Stimulated activated CD4-positive, alpha-beta T cell treated with anti-CD3 and anti-CD28 coated beads, Interleukin-1b, Interleukin-23, amount 100 ng/mL, for 24 hours (primary cell): ENCODE results near the gene FABP1.

Experiments used
- DNase-seq, 4 experiments: peaks; one replicate each; pipeline ENCODE4 v3.0.0-alpha.2; 2020; ENCODE audit warnings: low read depth in 4 of 4, low spot score in 1 of 4

FABP1 gene

DNA sequence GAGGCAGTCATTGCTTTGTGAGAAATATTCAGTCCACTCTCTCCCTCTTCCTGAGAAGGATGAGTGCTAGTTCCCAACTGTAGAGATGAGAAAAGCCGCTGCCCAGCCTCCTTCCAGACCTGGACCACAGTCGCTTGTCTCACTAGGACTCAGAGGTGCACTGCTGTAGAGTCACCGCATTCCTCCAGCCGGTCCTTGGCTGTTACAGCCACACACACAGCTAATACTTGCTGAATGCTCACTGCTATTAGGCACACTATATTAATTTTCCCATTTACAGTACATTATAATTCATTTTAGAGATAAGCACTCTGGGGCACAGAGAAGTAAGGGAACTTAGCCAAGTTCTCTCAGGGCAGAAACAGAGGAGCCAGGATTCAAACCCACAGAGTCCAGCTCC, 10.0 kb upstream of the FABP1 start:
- DNase-seq: no peak

DNA sequence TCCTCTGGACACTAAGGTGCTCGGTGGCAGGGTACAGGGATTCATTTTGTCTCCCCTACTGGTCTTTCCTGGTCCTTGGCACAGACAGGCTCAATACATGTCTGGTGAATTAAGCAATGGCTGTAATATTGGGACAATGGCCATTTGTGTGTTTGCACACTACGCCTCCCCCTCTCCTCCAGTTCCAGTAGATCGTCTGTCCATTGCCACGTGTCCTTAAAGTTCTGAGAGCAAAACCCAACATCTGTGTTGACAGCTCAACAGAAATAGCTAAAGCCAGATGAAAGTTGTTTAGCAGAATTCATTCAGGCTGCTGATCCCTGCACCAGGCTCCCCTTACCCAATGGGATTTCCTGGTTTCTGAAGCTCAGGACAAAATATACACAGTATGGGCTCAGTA, 9.0 kb upstream of the FABP1 start:
- no peak for DNase-seq

DNA sequence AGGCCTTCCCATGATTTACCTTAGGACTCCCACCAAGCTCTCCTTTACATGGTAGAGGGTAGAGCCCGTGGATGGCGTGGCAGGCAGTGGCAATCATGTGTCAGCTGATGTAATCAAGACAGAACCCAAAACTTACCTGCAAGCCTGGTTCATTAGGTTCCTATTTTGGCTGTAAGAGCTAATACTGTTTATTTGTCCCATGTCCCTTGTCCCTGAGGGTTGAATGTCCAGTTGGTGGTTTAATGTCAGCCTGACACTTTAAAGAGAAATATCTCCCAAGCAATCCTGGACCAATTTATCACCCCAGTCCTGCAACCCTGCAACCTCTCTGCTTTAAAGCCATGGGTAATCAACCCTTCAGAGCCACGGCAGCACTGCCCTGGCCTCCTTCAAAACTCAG, 6.0 kb upstream of the FABP1 start:
- DNase-seq: no peak

DNA sequence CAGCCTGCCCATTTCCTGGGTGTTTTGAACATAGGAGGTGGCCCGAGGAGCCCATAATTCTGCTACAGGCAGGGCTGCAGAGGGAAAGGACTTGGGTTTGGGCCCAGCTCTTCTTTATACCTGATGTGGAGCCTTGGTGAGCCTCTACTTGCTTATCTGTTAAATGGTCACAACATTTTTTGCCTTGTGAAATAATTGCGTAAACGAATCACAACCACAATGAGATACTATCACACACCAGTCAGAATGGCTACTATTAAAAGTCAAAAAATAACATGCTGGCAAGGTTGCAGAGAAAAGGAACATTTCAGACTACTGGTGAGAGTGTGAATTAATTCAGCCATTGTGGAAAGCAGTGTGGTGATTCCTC, 4.1 kb upstream of the FABP1 start:
- DNase-seq: no peak

DNA sequence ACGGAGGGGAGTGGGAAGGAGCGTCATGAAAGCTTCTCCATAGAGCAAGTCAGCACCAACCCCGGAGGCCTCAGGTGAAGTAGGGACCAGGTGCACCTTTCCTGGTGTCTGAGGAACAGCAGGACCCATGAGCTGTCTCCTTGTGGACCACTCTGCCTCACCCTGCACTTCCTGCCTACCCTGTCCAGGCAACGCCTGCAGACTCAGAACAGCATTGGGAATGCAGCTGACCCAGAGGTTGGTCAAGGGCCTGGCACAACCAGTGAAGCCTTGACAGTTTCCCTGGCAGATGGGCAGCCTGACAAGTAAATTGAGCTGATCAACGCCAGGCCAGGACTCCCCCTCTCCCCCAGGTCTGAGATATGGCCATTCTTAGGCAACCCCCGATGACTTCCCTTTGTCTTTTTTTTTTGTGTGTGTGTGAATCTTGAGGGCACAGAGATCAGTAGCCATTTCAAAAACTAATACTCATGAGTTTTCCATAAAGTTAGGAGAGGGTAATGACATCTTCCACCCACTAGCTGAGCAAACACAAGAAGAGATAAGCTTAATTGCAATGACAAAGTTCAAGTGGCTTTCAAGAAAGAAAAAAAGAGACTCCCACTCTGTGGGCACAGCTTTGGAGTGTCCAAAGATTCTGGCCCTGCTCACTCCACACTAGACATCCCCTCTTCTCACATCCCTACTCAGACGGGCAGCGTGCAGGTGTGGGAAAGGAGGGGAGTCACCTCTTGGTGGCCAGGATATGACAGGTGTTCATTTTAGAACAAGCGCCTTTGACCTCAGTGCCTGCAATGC, 3.5 kb upstream of the FABP1 start:
- no peak for DNase-seq

DNA sequence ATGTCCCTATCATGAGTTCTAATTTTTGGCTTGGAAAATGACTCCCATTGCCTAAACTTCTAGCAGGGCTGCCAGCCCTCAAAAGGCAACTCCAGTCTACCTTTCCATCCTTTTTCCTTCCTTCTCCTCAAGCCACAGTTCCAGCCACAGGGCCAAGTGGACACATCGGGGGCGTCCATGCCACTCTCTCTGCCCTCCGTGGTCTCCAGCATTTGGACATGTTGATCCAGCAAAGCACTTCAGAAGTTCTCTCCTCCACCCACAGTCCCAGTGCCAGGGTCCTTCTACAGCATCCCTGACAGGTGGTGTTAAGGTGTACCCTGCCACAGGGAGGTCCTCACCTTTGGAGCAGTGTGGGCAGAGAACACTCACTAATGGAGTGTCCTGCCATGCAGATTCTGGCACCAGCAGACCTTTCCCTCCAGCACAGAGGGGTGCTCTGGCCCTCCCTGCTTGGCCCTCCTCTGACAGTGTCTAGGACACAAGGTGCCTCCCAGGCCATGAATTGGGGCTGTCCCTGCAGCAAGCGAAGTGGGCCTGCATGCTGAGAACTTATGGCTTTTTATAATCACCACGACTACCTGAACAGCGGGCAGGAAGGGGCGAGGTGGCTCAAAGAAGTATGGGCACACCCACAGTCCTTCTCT, 1.6 kb upstream of the FABP1 start:
- DNase-seq: no peak

DNA sequence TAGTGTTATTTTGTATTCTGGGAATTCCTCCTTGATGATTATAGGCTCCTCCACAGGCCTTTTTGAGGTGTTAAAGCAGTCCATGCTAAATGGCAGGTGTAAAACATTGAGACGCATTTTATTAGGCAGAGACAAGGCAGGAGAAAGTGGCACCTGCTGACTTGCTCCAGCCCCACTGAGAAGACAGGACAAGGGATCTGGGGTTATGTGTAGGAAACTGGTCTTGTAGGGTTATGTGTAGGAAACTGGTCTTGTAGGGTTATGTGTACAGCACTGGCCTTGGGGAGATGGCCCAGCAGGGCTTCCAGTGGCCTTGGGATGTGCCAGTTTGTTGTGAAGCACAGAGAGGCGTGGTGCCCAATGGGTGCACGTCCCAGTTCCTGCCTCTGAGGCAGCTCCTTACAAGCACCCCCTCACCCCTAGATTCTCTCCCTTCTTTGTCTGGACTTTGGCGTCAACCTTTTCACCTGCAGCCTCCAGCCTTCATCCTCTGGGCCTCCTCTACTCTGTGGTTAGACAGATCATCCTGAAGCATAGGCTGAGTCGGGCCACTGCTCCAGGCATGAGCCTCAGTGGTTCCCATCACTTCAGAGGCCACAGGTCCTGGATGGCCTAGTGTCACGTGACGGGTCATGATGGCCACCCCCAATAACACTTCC, 921 bp upstream of the FABP1 start:
- DNase-seq: no peak

DNA sequence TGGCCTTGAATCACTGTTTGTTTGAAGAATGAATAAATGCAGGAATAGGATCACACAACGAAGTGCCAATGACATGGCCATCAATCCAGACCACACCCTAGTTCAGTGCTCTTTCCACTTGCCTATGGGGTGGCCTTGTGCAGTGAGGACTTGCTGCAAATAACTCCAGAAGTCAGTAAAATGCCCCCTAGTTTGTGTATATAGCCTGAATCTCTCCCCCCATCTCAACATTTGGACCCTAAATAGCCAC, 299 bp downstream of the FABP1 start:
- no peak for DNase-seq

DNA sequence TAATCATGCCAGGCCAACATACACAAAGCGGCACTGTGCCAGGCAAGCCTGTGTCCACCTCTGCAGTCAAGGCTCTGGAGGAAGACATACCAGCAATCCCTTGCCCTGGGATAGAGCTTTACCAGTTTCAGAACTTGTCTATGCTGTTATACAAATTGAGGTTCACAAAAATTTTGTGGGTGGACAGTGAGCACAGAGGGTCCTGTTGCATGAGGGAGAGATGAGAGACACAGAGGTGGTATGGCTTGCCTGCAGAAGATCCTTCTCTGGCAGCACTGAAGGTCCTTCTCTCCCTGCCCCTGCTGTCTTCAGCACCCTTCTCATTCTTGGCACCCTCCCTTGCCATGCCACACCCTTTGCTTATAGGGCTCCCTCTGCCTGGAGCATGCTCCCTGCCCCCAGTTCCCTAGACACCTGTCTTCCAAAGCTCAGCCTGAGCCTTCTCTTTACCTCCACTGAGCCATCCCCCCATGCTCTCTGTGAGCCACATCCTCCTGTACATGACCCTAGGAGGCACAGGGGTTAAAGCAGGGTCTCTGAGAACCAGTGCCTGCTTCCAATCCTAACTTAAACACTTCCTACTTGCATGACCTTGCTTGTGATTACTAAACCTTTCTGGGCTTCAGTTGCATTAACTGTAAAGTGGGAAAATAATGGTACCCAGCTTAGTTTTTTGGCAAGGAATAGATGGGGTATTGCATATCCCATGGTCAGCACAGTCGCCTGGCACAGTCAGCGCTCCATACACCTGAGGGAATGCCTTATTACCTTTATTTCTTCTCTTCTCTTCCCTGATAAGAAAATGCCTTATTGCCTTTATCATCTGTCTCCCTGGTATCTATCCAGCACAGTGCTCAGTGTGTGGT, 857 bp downstream of the FABP1 start:
- no peak for DNase-seq

DNA sequence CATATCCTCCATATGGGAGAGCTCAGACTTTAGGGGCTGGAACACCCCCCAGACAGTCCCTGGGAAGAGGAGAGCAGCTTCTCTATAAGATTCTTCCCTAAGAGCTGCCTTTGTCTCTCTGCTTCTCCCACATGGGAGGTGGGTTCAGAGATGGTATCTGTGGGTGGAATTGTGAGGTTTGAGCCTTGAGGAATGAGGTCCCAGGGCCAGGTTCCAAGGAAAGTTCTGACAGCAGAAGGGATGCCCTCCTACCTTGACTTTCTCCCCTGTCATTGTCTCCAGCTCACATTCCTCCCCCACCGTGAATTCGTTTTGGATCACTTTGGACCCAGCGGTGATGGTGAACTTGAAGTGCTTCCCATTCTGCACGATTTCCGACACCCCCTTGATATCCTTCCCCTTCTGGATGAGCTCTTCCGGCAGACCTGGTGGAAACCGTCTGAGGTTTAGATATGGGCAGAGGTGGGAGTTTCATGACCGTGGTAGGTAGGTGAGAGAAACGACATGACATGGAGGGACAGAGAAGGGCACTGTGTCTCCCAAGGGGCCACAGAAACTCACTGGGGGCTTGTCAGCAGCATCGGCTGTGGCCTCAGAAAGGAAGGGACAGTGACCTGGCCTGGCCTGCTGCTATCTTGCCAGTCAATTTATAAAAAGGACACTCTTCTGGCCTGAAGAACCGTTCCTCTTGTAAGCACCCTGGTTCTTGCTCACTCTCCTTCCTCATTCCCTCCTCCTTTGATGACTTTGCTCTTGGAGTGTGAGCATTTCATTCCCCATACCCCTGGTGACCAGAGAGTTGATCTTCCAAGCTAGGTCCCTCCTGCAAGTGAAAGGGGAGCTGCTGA, 1.7 kb downstream of the FABP1 start:
- no peak for DNase-seq

DNA sequence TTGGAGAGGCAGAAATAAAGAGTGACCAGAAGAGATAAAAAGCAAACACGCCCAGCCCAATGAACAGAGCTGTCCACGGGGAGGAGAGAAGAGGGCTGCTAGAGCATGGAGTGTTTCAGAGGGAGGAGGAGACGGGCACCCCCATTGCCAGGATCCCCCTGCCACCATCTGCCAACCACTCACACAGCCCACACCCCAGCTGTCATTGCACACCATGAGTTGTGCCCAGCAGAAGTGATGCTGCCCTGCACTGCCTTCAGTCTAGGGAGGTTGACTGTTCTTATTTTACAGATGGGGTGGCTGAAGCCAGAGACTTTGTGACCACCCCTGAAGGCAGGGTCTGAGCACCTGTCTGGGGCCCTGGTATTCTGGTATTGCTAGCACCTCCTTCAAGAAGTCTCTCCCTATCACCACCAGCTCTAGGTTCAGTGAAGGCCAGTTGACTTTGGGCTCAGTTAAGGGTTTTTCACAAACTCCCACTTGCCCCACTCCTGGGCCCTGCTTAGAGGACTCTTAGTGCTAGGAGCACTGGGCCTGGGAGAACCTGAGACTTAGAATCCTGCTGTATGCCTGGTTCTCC, 2.4 kb downstream of the FABP1 start:
- no peak for DNase-seq

DNA sequence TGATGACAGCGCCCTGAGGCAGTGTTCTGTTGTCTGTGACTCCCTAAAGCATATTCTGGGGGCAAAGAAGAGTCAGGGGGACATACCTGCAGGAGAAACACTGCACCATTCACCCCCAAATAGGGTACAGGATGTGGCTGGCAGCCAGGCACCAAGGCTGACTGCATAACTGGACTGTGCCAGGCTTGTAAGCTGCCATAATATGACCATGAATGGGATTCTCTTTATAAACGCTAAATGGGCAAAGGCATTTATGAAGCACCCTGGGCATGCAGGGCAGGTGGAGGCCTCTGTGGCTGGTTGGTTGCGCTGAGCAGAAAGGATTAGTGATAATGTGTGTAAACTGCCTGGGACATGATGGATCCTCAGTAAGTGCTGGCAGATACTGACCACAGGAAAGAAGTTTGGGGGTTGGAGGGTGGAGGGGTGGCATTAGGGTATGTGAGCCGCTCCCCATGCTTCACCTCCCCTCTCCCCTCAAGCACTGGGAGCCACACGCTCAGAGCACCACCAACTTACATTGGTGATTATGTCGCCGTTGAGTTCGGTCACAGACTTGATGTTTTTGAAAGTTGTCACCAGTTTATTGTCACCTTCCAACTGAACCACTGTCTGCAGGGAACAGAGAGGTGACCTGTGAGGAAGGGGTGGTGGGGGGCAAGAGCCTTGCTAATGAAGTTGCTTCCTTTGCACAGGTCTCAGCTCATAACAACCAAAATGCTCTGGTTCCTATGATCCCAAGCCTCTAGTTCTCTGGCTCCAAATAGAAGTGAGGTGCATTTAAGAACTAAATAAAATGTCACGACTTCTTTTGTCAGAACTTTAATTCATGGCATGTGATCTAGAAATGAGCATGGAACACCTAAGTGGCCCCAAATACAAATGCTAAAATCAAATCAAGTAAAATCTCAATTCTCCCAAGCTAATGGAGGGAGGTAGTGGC, 3.6 kb downstream of the FABP1 start:
- no peak for DNase-seq

DNA sequence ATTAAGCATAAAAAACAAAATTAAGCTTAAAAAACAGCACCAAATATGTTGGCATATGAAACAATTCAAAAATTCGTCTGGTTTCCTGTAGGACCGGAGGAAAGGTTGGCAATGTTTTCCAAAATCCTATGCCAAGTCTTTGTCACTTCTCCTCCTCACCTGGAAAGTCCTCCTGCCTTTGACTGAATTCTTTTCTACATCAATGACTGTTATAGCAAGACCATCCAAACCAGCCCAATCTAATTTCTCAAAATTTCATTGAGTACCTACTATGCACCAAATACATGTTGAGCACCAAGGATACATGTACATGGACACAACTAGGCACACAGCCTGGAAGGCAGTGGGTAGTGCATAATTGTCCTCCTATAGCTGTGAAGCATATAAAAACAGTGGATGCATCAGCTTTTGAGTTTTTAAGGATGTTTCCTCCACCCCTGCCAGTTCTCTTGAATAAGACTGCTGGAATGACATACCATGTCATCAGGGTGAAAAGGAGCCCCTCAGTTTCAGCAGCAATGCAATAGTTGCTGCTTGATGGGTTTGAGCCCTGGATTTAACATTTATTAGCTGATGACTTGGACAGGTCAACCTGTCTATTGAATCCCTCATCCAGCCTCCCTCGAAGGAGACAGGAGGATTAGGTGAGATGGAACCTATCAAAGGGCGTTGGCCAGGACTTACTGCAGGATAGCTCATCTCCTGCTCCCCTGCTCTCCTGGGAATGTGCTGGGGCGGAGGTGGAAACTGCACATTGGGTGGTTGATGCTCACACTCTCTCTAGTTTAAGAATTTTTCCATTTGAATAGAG, 4.5 kb downstream of the FABP1 start:
- DNase-seq: no peak

DNA sequence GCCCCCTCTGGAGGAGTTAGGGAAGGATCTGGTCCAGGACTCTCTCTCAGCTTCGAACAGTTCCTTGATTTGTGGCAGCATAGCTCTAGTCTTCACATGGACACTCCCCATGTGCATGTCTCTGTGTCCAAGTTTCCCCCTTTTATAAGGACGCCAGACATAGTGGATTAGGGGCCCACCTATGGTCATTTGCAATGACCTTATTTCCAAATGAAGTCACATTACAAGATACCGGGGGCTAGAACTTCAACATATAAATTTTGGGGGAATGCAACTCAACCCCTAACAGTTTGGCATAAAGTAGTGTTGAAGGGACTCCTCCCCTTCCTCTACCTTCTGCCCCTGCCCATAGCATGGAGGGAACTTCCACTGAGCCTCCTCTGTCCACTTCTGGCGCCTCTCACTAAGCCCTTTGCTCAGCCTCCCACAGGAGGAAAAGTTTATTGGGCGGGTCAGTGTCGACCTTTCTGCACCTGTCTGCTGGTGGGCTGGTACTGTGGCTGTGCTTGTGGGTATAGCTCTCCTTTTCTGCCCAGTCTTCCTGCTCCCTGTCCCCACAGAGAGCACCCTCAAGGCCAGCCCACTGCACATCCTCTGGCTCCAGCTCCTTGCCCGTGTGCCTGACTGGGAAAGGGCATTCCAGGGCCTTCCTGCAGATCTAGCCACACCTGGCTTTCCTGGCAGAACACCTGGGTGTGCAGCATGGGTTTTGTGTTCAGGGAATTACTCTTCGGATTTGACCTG, 5.5 kb downstream of the FABP1 start:
- no peak for DNase-seq

DNA sequence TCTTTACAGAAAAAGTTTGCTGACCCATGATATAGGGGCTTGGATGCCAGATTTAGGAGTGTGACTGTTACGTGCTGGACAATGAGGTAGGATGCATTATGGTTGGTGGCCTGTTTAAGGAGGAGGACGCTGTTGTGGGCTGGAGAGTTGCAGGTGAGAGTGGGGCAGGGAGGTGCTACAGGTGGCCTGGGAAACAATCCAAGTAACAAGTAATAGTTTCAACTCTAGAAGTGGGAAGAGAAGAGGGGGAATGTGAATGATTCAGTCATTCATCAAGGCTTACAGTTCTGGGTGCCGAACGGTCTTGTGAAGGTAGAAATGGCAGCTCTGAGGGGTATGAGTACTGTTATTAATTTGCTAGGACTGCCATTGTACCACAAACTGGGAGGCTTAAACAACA, 6.2 kb downstream of the FABP1 start:
- no peak for DNase-seq

DNA sequence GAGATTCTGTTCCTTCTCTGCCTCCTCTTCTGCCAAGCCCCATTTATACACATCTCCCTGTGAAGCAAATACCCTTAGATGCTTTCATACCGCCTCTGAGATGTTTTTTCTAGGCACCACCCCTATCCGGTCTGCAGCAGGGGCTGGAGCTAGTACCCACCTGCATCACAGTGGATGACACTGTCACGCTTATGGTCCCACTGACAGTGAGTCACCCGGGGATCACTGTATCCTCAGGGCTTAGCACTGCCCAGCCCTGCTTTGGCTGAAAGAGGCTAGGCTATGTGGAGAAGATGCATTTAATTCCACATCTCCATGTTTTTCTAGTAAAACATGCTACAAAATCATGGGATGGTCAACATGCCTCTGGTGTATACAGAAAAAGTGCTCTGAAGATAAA, 9.9 kb downstream of the FABP1 start:
- DNase-seq: no peak

DNA sequence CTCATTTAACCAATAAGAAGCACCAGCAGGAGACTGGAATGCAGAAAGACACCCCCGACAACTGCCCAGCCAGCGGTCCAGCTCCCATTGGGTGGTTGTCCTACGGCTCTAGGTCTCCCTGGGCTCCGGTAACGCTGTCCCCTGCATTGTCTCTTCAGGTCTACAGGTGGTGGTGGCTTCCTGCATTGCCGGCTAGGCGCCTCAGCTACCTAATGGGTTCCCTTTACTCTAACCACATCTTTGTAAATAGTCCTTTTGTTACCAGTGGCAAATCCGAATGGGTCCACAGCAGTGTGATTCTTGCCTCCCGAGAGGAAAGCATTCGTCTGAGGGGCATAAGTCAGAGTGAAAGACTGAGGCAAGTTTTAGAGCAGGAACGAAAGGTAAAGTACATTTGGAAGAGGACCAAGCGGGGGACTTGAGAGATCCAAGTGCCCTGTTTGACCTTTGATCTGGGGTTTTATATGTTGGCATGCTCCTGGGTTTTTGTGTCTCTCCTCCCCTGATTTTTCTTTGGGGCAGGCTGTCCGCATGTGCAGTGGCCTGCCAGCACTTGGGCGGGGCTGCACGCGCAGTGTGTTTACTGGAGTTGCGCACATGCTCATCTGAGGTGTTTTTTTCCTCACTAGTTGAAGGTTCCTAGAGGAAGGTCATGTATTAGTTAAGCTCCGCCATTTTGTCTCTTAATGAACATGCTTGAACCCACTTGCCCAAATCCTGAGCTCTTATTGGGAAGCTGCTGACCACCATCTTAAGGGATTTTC, 11.0 kb downstream of the FABP1 start:
- DNase-seq: no peak
